ENCODE measurements around the gene FYB2. TPM values are rescaled to one million over a fixed set of nuclear protein-coding genes. Genes with fewer than 3 reads are reported as not detected.

FYB2 gene
- total RNA-seq, 1 experiment from 2014 or later, result not detected

- DNase-seq (ENCODE audit: unreplicated experiment), result no peak
- Mint-ChIP-seq H3K27me3 (ENCODE audit: insufficient read depth, unreplicated experiment) (no peaks in the 10 kb centered on the region), H3K9me3 (ENCODE audit: unreplicated experiment) (no peaks in the 10 kb centered on the region), H3K4me3 (ENCODE audit: unreplicated experiment) (no peak overlapping the region), H3K27ac (ENCODE audit: low read depth, unreplicated experiment) (no peak overlapping the region), H3K4me1 (ENCODE audit: insufficient read depth, unreplicated experiment) (no peaks in the 10 kb centered on the region), H3K36me3 (ENCODE audit: insufficient read depth, unreplicated experiment) (no peaks in the 10 kb centered on the region)
- CTCF ChIA-PET, result no interaction called here
- intact Hi-C loops (cut with micrococcal nuclease), result no loop called here
- POLR2A ChIA-PET, result no interaction called here
- no TSS peak for BruUV-seq (replicated peaks)
- no peak for TF ChIP-seq CTCF (IDR thresholded peaks at IDR 0.05; ENCODE audit: unreplicated experiment)
Observed at GRCh38 chr1:56843544-56843943, 24.3 kb upstream of the FYB2 start.

GRCh38 chr1:56838759-56839158 is 19.6 kb upstream of the FYB2 start:
- no TSS peak for BruUV-seq (replicated peaks)
- intact Hi-C loops (cut with micrococcal nuclease), result no loop called here
- Mint-ChIP-seq H3K4me3 (ENCODE audit: unreplicated experiment) (no peak overlapping the region), H3K27me3 (ENCODE audit: insufficient read depth, unreplicated experiment) (no peaks in the 10 kb centered on the region), H3K4me1 (ENCODE audit: insufficient read depth, unreplicated experiment) (no peaks in the 10 kb centered on the region), H3K36me3 (ENCODE audit: insufficient read depth, unreplicated experiment) (no peaks in the 10 kb centered on the region), H3K9me3 (ENCODE audit: unreplicated experiment) (no peaks in the 10 kb centered on the region), H3K27ac (ENCODE audit: low read depth, unreplicated experiment) (no peak overlapping the region)
- no peak for TF ChIP-seq CTCF (IDR thresholded peaks at IDR 0.05; ENCODE audit: unreplicated experiment)
- DNase-seq (ENCODE audit: unreplicated experiment), result no peak
- POLR2A ChIA-PET, result no interaction called here
- CTCF ChIA-PET, result interaction anchor here (0.6 to 1.4 kb wide), 3 partner anchors 17 to 502 kb away, joined by 3 read pairs; no protein-coding TSS in a partner anchor

- CTCF ChIA-PET, result interaction anchor here (0.6 to 1.0 kb wide), 4 partner anchors 402 to 1663 kb away, joined by 3 read pairs; no protein-coding TSS in a partner anchor
- peaks cover 6% of the 10 kb centered on the region for H3K4me1 Mint-ChIP-seq (ENCODE audit: insufficient read depth, unreplicated experiment)
- BruUV-seq (replicated peaks), result no TSS peak
- no peak overlapping the region for H3K4me3 Mint-ChIP-seq (ENCODE audit: unreplicated experiment)
- no peaks in the 10 kb centered on the region for H3K27me3 Mint-ChIP-seq (ENCODE audit: insufficient read depth, unreplicated experiment)
- intact Hi-C loops (cut with micrococcal nuclease), result no loop called here
- TF ChIP-seq CTCF (IDR thresholded peaks at IDR 0.05; ENCODE audit: unreplicated experiment), result no peak
- POLR2A ChIA-PET, result no interaction called here
- H3K9me3 Mint-ChIP-seq (ENCODE audit: unreplicated experiment), result no peaks in the 10 kb centered on the region
- DNase-seq (ENCODE audit: unreplicated experiment), result no peak
- no peak overlapping the region for H3K27ac Mint-ChIP-seq (ENCODE audit: low read depth, unreplicated experiment)
- H3K36me3 Mint-ChIP-seq (ENCODE audit: insufficient read depth, unreplicated experiment), result no peaks in the 10 kb centered on the region
Observed at GRCh38 chr1:56837244-56837939, 18.2 kb upstream of the FYB2 start.

GRCh38 chr1:56836359-56836758 is 17.2 kb upstream of the FYB2 start:
- H3K9me3 Mint-ChIP-seq (ENCODE audit: unreplicated experiment), result no peaks in the 10 kb centered on the region
- no peak overlapping the region for H3K4me3 Mint-ChIP-seq (ENCODE audit: unreplicated experiment)
- DNase-seq (ENCODE audit: unreplicated experiment), result no peak
- peaks cover 16% of the 10 kb centered on the region for H3K4me1 Mint-ChIP-seq (ENCODE audit: insufficient read depth, unreplicated experiment)
- no TSS peak for BruUV-seq (replicated peaks)
- TF ChIP-seq CTCF (IDR thresholded peaks at IDR 0.05; ENCODE audit: unreplicated experiment), result no peak
- no peaks in the 10 kb centered on the region for H3K27me3 Mint-ChIP-seq (ENCODE audit: insufficient read depth, unreplicated experiment)
- H3K36me3 Mint-ChIP-seq (ENCODE audit: insufficient read depth, unreplicated experiment), result no peaks in the 10 kb centered on the region
- POLR2A ChIA-PET, result no interaction called here
- intact Hi-C loops (cut with micrococcal nuclease), result no loop called here
- CTCF ChIA-PET, result interaction anchor here (1.0 to 1.3 kb wide), 2 partner anchors 33 to 1330 kb away, joined by 3 to 7 read pairs; no protein-coding TSS in a partner anchor
- H3K27ac Mint-ChIP-seq (ENCODE audit: low read depth, unreplicated experiment), result no peak overlapping the region

Measured in MCF 10A (cell line).